H4 (cell line): ENCODE data around the gene SLC14A1. TPM values are rescaled to one million over a fixed set of nuclear protein-coding genes. Genes with fewer than 3 reads are reported as not detected.

Experiments used
- DNase-seq: peaks from one replicate; pipeline ENCODE4 v3.0.0-alpha.2; 2015; ENCODE audit warnings: low spot score
- total RNA-seq: library from RNA; depleted of rRNA; stranded (reverse); fragments of >200 nt; shearing (Covaris generic); gene quantifications from 2 replicates; pipeline ENCODE4 v1.2.3, GENCODE V29; 2014

The SLC14A1 gene
- total RNA-seq, 1 experiment from 2014 or later, result 276 TPM

DNA sequence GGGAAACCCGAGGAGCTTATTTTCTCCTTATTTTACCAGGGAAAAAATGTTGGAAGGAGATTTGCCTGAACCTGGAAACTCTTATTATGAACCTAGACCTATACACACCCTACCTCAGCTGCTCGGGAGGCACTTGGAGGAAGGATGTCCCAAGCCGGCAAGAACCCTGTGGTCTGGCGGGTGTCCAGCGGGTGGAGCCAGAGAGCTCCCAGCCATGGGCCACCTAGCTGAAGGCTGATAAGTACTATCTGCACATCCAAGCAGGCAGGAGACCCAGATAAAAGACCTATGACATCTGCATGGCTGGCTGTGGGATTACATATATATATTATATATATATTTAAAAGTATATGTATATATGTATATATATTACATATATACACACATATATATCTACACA, 1.1 kb upstream of the SLC14A1 start:
- peak; percentile 74 for DNase-seq

- DNase-seq, result no peak
Measured at GRCh38 chr18:45724601-45725000, 620 bp downstream of the SLC14A1 start.

- DNase-seq, result no peak
Measured at GRCh38 chr18:45725336-45725735, 1.4 kb downstream of the SLC14A1 start.

DNA sequence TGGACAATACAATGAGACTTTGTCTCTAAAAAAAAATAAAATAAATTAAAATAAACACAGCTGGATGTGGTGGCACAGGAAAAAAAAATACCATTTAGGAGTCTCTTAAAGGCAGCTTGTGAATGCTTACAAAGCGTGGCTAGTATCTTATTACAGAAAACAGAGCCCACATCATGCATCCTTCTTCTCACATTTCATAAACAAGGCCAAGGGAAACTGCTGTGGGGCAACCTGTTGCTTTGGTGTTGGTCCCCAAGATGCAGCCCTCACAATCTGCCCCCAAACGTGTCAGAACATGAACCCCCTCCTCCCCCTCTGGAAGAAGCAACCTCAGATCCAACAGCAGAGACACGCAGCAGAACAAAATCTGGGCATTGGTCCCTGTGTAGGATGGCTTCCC, 2.6 kb downstream of the SLC14A1 start:
- peak; percentile 90 for DNase-seq

GRCh38 chr18:45727068-45727467, 3.1 kb downstream of the SLC14A1 start:
- peak; percentile 89 for DNase-seq

DNA sequence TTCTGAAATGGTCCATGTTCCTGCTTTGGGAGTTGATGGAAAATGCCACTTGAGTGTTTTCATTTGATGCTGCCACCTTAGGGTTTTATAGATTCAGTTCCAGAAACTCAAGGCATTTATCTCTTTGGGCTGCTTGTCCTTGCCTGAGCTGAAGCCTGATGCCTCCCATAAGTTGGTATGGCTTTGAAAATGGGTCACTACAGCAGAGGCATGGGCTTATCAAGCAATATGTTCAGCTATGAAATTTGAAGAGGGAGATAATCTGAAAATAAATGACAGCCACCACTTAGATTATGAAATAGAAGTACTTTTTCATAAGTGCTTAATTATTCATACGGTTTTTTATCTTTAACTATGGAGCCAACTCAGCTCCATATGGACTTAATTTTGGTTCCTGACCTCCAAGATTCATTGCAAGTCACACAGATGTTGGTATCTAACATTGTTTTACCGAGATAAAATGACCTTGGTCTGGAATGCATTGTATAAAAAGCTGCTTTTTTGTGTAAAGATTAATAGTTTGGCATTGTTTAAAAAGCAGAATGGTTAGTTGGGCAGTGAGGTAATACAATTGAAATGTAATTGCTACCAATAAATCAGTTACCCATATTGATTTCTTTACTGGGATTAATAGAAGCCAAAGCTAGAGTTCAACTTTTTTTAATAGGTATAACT, 4.5 kb downstream of the SLC14A1 start:
- DNase-seq, result no peak

DNA sequence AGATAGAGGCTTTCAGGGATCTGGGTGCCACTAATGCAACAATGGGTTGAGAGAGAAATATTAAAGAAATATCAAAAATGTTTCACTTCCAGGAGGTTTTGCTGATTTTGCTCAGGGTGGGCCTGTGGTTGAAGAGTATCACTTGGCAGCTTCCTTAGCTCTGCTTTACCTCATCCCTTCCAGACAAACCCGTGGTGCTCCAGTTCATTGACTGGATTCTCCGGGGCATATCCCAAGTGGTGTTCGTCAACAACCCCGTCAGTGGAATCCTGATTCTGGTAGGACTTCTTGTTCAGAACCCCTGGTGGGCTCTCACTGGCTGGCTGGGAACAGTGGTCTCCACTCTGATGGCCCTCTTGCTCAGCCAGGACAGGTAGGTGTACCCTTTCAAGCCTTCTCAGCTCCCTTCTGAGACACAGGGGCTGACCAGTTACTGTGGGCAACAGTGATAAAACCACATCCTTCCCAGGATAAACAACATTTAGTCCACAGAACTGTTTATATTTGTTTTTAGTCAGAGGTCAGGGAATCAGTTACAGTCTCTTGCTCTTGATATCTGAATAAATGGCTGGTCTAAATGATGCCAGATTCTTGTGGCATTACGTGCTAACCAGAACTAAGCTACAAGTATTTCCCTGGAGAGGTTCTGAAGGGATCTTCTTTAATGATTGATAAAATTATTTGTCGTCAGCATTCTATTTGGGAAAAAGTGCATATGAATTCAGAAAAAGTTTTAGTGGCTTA, 7.0 kb downstream of the SLC14A1 start:
- peak; percentile 89 for DNase-seq

- no peak for DNase-seq
Measured at GRCh38 chr18:45731716-45732115, 7.7 kb downstream of the SLC14A1 start.

GRCh38 chr18:45733535-45733934, 9.6 kb downstream of the SLC14A1 start:
- no peak for DNase-seq

GRCh38 chr18:45734505-45734904, 10.5 kb downstream of the SLC14A1 start:
- DNase-seq, result no peak

- DNase-seq, result no peak
Measured at GRCh38 chr18:45734944-45735343, 11.0 kb downstream of the SLC14A1 start.

GRCh38 chr18:45738660-45739059, 14.7 kb downstream of the SLC14A1 start:
- no peak for DNase-seq

DNA sequence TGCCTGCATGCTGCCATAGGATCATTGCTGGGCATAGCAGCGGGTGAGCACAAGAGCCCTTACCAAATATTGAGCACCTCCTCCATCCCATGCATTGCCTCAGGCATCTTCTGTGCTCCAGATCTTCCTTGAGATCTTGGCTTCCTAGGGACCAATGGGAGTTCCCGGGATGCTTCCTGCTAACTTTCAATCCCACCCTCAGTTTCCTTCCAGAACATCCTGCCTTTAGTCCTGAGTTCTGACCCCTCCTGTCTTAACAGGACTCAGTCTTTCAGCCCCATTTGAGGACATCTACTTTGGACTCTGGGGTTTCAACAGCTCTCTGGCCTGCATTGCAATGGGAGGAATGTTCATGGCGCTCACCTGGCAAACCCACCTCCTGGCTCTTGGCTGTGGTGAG, 15.3 kb downstream of the SLC14A1 start:
- DNase-seq, result no peak

DNA sequence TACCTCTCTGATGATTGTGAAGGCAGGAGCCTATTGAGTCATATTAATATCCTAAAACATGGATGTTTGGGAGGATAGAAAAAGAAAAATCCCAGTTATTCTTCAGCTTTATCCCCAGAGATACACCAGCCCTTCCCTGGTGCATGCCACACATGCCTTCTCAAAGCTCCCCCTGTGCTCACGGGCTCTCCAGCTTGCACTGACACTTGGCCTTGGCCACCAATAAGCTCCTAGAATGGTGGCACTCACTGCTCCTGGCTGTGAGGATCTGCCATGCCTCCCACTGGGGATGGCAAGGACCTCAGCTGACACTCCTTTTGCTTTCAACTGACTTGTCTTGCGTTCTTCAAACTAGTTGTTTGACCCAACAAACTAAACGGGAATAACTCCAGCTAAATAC, 15.9 kb downstream of the SLC14A1 start:
- DNase-seq, result no peak

DNA sequence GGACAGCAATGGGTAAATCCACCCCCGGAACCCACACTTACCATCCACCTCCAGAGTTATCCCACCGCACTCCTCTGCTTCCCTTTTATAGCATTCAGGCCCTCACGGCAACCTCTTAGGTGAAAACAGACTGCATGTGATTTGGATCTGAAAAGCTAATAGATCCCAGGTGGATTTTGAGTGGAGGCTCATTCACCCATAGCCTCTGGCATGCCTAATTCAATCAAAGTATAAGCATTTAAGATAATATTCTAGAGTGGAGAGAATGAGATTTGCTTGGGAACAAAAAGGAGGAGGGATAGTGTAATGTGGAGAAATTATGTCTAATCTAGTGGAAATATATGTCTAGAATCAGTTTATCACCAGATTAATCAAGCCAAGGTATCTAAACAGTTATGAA, 17.1 kb downstream of the SLC14A1 start:
- DNase-seq, result no peak

DNA sequence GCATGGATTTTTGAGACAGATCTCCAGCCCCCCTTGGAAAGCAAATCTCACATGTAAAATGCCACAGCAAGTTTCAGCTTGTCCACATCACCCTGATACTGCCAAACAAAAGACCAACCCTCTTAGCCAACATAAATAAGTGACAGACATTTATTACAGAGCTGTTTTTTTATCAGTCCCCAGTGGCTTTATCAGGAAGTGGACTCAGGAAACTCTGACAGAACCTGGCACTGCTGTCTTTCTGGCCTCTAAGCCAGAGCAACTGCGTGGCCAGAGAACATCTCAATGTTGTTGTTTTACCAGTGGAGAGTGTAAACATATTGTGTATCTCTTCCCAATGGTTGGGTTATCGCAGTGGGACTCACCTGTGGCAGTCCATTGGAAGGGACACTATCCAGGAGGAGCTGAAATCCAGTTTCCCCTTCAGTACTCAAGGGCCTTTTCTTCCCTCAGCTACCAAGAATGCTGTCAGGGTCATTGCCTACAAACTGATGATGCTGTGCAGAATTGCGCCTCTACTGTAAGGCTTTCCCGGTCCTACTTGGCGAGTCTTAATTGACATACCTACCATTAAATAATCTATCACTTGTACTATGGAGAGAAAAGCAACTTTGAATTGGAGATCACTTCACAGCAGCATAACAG, 22.0 kb downstream of the SLC14A1 start:
- no peak for DNase-seq

GRCh38 chr18:45748501-45748900, 24.5 kb downstream of the SLC14A1 start:
- no peak for DNase-seq

DNA sequence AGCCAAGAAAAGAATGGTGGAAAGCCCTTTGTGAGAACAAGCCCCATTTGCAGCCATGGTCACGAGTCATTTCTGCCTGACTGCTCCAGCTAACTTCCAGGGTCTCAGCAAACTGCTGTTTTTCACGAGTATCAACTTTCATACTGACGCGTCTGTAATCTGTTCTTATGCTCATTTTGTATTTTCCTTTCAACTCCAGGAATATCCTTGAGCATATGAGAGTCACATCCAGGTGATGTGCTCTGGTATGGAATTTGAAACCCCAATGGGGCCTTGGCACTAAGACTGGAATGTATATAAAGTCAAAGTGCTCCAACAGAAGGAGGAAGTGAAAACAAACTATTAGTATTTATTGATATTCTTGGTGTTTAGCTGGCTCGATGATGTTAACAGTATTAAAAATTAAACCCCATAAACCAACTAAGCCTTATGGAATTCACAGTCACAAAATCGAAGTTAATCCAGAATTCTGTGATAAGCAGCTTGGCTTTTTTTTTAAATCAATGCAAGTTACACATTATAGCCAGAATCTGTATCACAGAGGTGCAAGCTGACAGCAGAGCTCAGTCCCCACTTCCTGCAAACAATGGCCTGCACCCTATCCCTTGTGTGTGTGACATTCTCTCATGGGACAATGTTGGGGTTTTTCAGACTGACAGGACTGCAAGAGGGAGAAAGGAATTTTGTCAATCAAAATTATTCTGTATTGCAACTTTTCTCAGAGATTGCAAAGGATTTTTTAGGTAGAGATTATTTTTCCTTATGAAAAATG, 26.1 kb downstream of the SLC14A1 start:
- DNase-seq, result no peak

- no peak for DNase-seq
Measured at GRCh38 chr18:45751766-45752165, 27.8 kb downstream of the SLC14A1 start.

DNA sequence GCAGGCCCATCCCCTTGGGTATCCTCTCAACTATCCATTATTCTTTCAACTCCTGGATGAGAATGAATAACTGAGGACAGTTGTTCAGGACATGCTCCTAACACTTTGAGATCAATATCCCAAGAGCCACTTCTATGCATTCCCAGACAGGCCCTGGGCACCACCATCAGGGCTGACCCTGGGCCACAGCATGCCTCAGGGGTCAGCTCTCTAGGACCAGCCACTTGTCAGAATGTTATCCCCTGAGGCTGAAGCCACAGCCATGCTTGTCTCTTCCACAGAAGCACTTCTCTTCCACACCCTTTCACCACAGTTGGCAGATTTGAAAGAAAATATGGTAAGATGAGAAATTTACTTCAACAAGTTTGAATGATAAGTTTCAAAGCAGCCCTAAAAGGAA, 28.7 kb downstream of the SLC14A1 start:
- no peak for DNase-seq

- no peak for DNase-seq
Measured at GRCh38 chr18:45753286-45753685, 29.3 kb downstream of the SLC14A1 start.

- peak; percentile 56 for DNase-seq
Measured at GRCh38 chr18:45755934-45756333, 32.0 kb downstream of the SLC14A1 start.
